ENCODE results near the gene C2orf69.

The C2orf69 gene

GRCh38 chr2:199916980-199917379 lies 5.9 kb downstream of the C2orf69 start:
- no peak for FAIRE-seq

DNA sequence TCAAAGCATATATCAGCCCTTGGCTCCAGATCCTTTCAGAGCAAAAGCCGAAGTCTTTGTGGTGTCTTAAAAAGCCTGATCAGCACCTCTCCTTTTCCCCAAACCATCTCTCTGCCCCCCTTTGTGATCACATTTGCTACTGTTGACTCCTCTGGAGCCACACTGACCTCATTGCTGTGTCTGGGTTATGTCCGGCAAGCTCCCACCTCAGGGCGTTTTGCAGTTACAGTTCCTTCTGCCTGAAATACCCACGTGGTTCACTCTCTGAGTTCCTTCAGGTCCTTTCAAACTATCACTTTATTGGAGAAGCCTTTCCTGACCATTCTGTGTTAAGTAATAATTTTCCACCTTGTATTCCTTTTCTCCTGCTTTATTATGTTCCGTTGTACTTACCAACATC lies 11.8 kb downstream of the C2orf69 start:
- no peak for FAIRE-seq

- no peak for FAIRE-seq
These were observed 12.8 kb downstream of the C2orf69 start for GRCh38 chr2:199923924-199924323.

DNA sequence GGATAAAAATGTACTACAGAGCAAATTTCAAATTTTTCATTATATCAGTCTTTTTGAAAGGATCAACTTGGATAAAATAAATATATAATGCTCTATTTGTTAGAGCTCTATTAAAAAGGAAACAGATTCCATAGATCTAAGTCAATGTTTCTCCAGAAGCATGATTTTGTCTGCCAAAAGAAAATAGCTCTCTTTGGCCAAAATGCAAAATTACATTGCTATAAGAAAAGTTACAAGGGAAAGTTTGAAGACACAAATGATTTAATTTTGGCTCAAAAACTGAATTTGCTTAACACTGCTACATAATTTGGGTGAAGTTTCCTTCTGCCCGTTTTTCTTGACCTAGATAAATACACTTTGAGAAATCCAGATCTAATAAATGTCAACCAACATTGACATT lies 15.7 kb downstream of the C2orf69 start:
- FAIRE-seq = no peak

DNA sequence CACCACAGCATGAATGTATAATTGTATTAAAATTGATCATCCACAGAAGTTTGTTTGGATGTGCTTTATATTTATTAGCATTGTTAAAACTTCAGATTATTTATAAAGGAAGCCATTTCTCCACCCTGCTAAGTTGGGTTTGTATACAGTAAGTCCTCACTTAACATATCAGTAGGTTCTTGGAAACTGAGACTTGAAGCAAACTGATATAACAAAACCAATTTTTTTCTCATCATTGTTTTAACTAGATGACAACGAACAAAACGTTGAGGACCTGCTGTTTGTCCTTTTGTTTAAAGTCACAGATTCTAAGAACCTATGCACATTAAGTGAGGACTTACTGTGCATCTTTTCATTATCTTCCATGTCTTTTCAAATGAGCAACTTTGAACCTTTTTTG lies 17.1 kb downstream of the C2orf69 start:
- no peak for FAIRE-seq

DNA sequence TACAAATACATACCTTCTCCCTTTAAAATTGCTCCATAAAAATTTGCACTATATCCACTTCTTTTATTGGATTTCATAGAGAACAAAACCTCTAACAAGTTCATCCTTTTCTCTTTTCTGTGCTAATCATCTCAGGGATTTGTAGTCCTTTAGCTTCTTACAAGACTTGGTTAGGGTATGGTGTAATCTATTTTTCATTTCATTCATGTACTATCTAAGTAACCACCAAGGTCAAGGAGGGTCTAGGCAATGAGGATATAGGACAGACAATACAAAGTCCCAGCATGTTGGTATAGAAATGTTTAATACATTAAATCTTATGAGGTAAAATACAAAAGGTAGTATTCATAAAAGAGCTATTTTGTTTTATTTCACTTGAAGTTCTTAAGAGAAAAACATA lies 17.5 kb downstream of the C2orf69 start:
- FAIRE-seq = no peak

DNA sequence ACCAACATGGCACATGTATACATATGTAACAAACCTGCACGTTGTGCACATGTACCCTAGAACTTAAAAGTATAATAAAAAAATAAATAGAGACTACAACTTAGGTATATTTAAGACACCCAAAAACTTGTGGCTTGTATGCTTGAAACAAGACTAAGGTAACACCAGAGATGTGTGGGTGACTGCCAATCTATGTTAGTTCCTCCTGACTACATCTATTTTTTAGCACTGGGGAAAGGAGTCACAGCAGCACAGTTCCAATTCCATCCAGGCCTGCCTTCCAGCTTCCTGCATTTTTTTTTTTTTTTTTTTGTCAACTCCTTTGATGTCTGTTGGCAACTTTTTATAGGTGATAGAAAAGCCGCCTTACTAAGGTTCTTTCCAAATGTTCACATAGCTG lies 18.2 kb downstream of the C2orf69 start:
- FAIRE-seq = no peak

DNA sequence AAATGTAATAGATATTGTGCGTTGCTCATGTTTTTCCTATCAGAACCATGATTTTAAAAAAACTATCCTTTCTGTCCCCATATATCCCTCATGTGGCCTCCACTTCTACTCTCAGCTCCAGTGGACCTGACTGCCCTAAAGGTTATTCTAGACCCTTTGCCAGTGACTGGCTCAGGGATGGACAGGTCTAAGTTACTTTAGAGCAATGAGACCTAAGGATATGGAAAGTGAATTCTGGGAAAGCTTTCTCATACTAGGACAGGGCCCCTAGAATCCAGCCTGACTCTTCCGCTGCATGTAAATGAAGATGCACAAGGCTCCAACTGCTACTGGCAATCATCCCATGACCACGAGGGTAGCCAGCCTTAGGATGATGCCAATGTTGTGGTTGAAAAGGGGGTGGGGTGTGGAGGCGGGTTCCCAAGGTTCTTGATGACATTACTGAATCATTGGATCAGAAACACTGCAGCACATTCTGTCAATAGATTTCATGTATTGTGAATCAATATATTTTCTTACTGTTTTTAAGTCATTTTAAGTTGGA lies 21.3 kb downstream of the C2orf69 start:
- FAIRE-seq = no peak

GRCh38 chr2:199933466-199933865 lies 22.4 kb downstream of the C2orf69 start:
- FAIRE-seq = no peak

GRCh38 chr2:199936554-199936953 lies 25.5 kb downstream of the C2orf69 start:
- FAIRE-seq = no peak

DNA sequence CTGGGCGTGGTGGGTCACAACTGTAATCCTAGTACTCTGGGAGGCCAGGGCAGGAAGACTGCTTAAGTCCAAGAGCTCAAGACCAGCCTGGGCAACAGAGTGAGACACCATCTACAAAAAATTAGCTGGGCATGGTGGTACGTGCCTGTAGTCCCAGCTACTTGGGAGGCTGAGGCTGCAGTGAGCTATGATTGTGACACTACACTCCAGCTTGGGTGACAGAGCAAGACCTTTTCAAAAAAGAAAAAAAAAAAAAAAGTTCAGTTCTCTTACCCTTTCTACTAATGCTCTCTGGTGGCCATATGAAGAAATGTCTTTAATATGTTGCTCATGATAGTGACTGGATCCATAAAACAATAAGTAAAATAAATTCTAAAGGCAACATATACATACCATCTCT lies 29.3 kb downstream of the C2orf69 start:
- FAIRE-seq = peak; percentile 87

- no peak for FAIRE-seq
These were observed 32.3 kb downstream of the C2orf69 start for GRCh38 chr2:199943373-199943772.

- FAIRE-seq = no peak
These were observed 35.1 kb downstream of the C2orf69 start for GRCh38 chr2:199946196-199946595.

DNA sequence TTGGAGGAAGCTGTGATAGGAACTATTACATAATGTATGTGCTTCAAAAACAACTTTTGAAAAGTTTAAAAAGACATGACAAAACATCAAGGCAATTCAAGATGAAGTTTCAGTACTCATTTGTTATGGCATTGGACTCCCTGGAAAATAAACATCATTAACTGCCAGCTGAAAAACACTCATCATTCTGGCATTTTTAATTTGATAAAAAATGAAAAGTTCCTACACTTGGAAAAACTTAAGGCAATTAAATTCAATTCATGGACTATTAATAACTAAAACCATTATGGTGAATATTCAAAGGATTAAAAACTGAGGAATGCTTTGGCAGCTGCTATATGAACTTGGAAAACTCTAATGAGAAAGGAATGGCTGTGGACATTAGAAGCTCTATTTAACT lies 35.7 kb downstream of the C2orf69 start:
- FAIRE-seq = no peak

GRCh38 chr2:199950396-199950795 lies 39.3 kb downstream of the C2orf69 start:
- FAIRE-seq = no peak

DNA sequence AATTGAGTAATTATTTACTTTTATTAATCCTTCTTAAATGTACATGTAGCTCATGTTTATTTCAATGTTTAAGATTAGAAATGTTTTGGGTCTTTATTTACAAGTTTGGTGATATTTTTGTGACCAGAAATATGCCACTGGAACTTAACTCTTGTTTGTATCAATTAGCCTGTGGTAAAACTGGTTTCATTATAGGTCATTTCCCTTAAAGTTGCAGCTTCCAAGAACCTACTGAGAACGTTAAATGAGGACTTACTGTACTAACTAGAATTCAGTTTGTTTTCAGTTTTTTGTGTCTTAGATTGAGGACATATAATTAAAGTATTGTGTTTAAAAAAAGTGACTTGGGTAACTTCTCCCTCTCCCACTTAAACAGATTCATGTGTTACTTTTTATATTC lies 39.9 kb downstream of the C2orf69 start:
- no peak for FAIRE-seq

- FAIRE-seq = no peak
These were observed 43.9 kb downstream of the C2orf69 start for GRCh38 chr2:199955007-199955338.

DNA sequence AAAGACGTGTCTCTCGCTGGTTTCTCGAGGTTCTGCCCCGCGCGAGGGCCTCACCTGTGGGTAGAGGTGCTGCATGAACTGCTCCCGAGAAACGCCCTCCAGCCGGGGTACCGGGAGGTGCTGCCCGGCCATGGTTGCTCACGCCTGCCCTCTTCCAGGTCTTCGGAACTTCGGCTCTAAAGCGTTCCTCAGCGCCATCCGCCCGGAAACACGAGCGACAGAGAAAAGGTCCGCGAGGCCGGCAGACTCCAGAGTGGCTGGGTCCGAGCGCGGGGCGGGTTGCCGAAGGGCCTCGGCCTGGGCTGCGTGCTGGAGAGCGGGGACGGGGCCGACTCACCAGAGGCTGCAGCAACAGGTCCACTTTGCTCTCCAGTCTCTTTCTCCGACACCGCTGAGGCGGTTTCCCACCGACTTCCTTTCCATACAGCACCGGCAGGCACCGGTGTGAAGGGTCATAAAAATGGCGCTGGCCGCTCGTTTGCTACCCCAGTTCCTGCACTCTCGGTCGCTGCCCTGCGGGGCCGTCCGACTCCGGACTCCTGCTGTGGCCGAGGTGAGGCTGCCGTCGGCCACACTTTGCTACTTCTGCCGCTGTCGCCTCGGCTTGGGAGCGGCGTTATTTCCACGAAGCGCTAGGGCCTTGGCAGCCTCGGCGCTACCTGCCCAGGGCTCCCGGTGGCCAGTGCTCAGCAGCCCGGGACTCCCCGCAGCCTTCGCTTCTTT lies 44.4 kb downstream of the C2orf69 start, which contains the start of the genes MAIP1 and TYW5:
Gene MAIP1, plus strand, starts transcription at position 244 of the 723 bp plus-strand sequence. Its CDS starts 217 bp downstream, at position 461.
Gene TYW5, minus strand, starts transcription at position 153 of the 723 bp plus-strand sequence. Its CDS starts 21 bp downstream, at position 132.
- no peak for FAIRE-seq

DNA sequence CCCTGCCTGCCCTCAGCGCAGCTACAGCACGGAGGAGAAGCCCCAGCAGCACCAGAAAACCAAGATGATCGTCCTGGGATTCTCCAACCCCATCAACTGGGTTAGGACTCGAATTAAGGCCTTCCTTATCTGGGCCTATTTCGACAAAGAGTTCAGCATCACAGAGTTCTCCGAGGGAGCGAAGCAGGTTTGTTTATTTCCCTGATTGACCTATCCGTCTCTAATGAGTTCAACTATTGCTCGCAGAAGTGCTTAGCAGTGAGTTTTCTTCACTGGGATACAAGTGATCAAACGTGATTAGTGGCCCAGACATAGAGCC lies 44.9 kb downstream of the C2orf69 start:
- FAIRE-seq = no peak

GRCh38 chr2:199958014-199958413 lies 46.9 kb downstream of the C2orf69 start:
- FAIRE-seq = no peak

GRCh38 chr2:199962203-199962602 lies 51.1 kb downstream of the C2orf69 start:
- no peak for FAIRE-seq

DNA sequence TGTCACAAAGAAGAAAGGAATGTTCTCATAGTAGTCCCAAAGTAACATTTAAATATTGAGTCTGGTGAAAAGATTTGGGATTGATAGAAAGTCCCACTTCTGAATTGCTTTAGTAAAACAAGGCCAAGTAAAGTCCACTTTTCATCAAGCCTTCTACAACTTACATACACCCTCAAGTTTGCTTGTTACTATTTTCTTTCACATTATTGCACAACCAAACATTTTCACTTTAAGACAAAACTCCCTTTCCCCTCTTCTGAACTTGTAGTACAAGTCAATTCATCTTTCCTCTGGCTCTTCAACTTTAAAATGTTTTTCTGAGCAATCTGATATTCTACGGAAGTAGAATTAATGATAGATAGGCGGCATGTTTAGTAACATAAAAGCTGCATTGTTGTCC lies 55.3 kb downstream of the C2orf69 start:
- FAIRE-seq = no peak

- FAIRE-seq = no peak
These were observed 55.9 kb downstream of the C2orf69 start for GRCh38 chr2:199966976-199967375.

GRCh38 chr2:199968126-199968525 lies 57.0 kb downstream of the C2orf69 start:
- FAIRE-seq = no peak

GRCh38 chr2:199972088-199972626 lies 61.1 kb downstream of the C2orf69 start:
- FAIRE-seq = no peak

All from TTC549 (cell line).